ENCODE data around the gene SNTB2. TPM values are rescaled to one million over a fixed set of nuclear protein-coding genes. Genes with fewer than 3 reads are reported as not detected.
"Not testable (repeated sequence)": the region's sequence is repeated elsewhere in the genome, so short reads cannot be mapped to it uniquely, and the experiment has no call there.

The SNTB2 gene
- polyA plus RNA-seq (ENCODE audit: insufficient read length in 3 of 3), result 10 to 100 TPM; 11.5 to 13.2 (median 12.9) TPM
- long read RNA-seq, donor 1, full-length matches to known transcripts, result 1 of 1 reads
- long read RNA-seq, donor 1, partial matches to known transcripts, result 0 of 1 reads
- long read RNA-seq, donor 1, other reads (novel, unspliced or antisense), result 0 of 1 reads
- long read RNA-seq, donor 2, full-length matches to known transcripts, result 3 of 3 reads
- long read RNA-seq, donor 2, partial matches to known transcripts, result 0 of 3 reads
- long read RNA-seq, donor 2, other reads (novel, unspliced or antisense), result 0 of 3 reads
- long read RNA-seq, donor 3, full-length matches to known transcripts, result 2 of 2 reads
- long read RNA-seq, donor 3, partial matches to known transcripts, result 0 of 2 reads
- long read RNA-seq, donor 3, other reads (novel, unspliced or antisense), result 0 of 2 reads
- long read RNA-seq, donor 4, full-length matches to known transcripts, result 2 of 2 reads
- long read RNA-seq, donor 4, partial matches to known transcripts, result 0 of 2 reads
- long read RNA-seq, donor 4, other reads (novel, unspliced or antisense), result 0 of 2 reads
- long read RNA-seq, donor 5, result 0 reads
- long read RNA-seq, donor 6, full-length matches to known transcripts, result 2 of 2 reads
- long read RNA-seq, donor 6, partial matches to known transcripts, result 0 of 2 reads
- long read RNA-seq, donor 6, other reads (novel, unspliced or antisense), result 0 of 2 reads
- long read RNA-seq, donor 7, full-length matches to known transcripts, result 1 of 1 reads
- long read RNA-seq, donor 7, partial matches to known transcripts, result 0 of 1 reads
- long read RNA-seq, donor 7, other reads (novel, unspliced or antisense), result 0 of 1 reads
- long read RNA-seq, donor 8, result 0 reads
- long read RNA-seq, donor 9, full-length matches to known transcripts, result 2 of 2 reads
- long read RNA-seq, donor 9, partial matches to known transcripts, result 0 of 2 reads
- long read RNA-seq, donor 9, other reads (novel, unspliced or antisense), result 0 of 2 reads
- long read RNA-seq, donor 10, full-length matches to known transcripts, result 4 of 4 reads
- long read RNA-seq, donor 10, partial matches to known transcripts, result 0 of 4 reads
- long read RNA-seq, donor 10, other reads (novel, unspliced or antisense), result 0 of 4 reads
- long read RNA-seq, donor 11, full-length matches to known transcripts, result 2 of 2 reads
- long read RNA-seq, donor 11, partial matches to known transcripts, result 0 of 2 reads
- long read RNA-seq, donor 11, other reads (novel, unspliced or antisense), result 0 of 2 reads
- long read RNA-seq, donor 12, result 0 reads
- long read RNA-seq, donor 13, result 0 reads
- long read RNA-seq, donor 14, full-length matches to known transcripts, result 1 of 1 reads
- long read RNA-seq, donor 14, partial matches to known transcripts, result 0 of 1 reads
- long read RNA-seq, donor 14, other reads (novel, unspliced or antisense), result 0 of 1 reads
- long read RNA-seq, donor 15, result 0 reads
- long read RNA-seq, donor 16, full-length matches to known transcripts, result 5 of 5 reads
- long read RNA-seq, donor 16, partial matches to known transcripts, result 0 of 5 reads
- long read RNA-seq, donor 16, other reads (novel, unspliced or antisense), result 0 of 5 reads

DNA sequence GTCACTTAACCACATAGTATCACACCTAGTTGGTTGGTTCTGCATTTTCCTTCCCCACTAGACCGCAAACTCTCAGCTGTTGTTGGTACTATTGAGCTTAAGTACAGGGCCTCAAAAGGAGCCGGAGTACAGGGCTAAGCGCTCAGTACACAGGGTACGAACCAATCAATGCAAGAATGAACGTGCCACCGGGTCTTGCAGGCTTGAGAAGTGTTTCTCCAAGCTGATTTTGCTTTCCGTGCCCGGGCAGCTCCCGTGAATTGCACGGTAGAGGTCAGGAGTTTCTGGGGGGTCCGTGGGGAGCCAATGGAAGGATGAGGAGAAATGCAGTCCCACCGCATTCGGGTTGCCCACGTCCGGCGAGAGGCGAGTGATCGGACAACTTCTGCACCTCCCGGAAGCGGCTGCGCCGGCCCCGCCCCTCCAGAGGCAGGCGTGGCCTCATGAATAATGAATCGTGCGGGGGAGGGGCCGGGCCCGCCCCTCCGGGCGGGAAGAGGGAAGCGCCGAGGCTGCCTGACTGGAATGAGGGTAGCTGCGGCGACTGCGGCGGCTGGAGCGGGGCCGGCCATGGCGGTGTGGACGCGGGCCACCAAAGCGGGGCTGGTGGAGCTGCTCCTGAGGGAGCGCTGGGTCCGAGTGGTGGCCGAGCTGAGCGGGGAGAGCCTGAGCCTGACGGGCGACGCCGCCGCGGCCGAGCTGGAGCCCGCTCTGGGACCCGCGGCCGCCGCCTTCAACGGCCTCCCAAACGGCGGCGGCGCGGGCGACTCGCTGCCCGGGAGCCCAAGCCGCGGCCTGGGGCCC, at the start of gene SNTB2:
SNTB2 (plus strand) TSS at position 523 of the 804 bp plus-strand sequence; CDS start at position 526, 3 bp downstream.
- DNase-seq (ENCODE audit: extremely low read depth in 1 of 11, low read depth in 9 of 11, low spot score in 4 of 11), result peak; percentile 77 to 93 (median 87)

DNA sequence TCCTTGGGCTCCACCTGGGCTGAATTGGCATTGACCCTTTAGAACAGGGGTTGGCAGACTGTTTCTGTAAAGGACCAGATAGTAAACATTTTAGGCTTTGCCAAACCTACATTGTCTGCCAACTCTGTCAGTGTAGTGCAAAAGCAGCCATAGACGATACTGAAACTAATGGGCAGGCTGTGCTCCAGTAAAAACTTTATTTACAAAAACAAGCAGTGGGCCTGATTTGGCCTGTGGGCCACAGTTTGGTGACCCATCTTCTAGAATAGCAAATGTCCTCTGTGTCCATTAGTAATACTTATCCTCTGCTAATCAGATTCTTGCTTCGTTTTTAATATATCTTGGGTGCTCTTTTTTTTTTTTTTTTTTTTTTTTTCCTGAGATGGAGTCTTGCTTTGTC, 48.4 kb upstream of the SNTB2 start:
- DNase-seq (ENCODE audit: extremely low read depth in 1 of 11, low read depth in 9 of 11, low spot score in 4 of 11), result no peak

DNA sequence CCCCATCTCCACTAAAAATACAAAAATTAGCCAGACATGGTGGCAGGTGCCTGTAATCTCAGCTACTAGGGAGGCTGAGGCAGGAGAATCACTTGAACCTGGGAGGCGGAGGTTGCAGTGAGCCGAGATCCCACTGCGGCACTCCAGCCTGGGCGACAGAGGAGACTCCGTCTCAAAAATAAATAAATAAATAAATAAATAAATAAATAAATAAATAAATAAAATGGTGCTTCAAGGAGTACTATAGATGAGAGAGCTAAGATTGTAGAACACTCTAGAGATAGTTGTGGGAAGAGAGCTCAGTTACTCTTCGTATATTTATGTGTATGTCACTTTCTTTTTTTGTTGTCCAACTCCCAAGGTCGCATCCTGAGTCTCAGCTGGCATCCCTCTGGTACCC, 47.5 kb upstream of the SNTB2 start:
- DNase-seq (ENCODE audit: extremely low read depth in 1 of 11, low read depth in 9 of 11, low spot score in 4 of 11), result not testable (repeated sequence)

DNA sequence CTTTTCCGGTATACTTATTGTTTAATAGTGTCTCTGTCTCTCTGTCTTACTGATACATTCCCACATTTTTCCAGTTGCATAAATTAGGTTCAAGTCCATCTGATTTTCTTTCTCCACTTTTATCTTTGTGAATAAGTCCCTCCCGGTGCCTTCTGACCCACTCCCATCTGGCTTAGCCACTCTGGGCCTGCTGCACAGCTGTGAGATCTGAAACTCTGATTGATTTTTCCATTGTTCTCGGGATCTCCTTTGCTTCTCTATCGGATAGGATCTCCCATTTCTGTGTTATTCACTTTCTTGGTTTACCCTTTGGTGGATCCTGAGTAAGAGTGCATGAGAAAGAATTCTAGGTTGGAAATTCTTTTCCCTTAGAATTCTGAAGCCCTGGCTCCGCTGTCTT, 46.0 kb upstream of the SNTB2 start:
- DNase-seq (ENCODE audit: extremely low read depth in 1 of 11, low read depth in 9 of 11, low spot score in 4 of 11), result no peak

DNA sequence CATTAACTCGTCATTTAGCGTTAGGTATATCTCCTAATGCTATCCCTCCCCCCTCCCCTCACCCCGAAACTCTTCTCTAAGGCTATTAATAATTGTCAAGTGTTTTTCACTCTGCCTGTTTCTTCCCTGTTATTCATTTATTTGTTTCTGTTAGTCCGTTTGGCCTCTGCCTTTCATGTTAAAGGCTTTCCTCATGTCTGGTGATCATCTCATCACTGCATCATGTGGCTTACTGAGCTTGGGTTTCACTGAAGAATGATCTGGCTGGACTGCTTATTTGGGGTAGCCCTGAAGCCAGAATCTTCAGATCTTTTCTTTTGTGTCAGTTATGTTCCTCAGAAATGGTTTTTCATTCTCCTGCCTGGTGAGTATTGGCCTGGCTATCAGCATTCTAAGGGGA, 45.0 kb upstream of the SNTB2 start:
- DNase-seq (ENCODE audit: extremely low read depth in 1 of 11, low read depth in 9 of 11, low spot score in 4 of 11), result no peak

DNA sequence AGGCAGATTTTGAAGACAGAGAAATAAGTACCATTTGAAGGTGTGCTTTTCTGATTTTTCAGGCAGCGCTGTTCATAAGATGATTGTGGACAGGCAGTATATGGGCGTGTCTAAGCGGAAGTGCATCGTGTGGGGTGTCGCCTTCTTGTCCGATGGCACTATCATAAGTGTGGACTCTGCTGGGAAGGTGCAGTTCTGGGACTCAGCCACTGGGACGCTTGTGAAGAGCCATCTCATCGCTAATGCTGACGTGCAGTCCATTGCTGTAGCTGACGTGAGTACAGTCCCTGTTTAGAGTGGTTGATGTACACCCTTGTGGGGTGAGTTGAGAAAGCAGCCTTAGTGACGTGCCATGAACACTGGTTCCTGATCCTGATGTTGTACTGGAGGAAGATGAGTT, 43.8 kb upstream of the SNTB2 start:
- no peak for DNase-seq (ENCODE audit: extremely low read depth in 1 of 11, low read depth in 9 of 11, low spot score in 4 of 11)

DNA sequence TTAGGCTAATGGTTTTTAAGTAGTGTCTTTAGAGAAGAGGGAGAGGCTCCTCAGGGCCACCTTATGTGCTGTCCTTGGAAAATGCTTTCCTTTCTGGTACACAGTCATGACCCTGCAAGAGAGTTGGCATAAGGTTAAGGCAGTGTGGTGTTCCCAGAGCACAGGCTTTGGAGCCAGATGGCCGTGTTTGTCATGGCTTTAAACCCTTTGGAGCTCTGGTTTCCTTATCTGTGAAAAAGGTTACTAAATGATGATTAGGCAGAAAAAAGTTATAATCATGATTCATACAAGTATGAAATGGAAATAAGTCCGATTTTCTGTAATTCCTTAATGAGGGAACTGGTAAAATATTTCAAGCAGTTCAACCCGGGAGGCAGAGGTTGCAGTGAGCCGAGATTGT, 41.3 kb upstream of the SNTB2 start:
- no peak for DNase-seq (ENCODE audit: extremely low read depth in 1 of 11, low read depth in 9 of 11, low spot score in 4 of 11)

DNA sequence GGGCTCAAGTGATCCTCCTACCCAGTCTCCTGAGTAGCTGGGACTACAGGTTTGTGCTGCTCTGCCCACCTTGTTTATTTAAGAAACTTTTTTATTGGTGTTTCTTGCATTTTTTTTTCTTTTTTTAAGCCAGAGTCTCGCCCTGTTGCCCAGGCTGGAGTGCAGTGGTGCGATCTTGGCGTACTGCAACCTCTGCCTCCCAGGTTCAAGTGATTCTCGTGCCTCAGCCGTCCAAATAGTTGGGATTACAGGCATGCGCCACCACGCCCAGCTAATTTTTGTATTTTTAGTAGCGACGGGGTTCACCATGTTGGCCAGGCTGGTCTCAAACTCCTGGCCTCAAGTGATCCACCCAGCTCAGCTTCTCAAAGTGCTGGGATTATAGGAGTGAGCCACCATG, 37.3 kb upstream of the SNTB2 start:
- DNase-seq (ENCODE audit: extremely low read depth in 1 of 11, low read depth in 9 of 11, low spot score in 4 of 11), result not testable (repeated sequence)

DNA sequence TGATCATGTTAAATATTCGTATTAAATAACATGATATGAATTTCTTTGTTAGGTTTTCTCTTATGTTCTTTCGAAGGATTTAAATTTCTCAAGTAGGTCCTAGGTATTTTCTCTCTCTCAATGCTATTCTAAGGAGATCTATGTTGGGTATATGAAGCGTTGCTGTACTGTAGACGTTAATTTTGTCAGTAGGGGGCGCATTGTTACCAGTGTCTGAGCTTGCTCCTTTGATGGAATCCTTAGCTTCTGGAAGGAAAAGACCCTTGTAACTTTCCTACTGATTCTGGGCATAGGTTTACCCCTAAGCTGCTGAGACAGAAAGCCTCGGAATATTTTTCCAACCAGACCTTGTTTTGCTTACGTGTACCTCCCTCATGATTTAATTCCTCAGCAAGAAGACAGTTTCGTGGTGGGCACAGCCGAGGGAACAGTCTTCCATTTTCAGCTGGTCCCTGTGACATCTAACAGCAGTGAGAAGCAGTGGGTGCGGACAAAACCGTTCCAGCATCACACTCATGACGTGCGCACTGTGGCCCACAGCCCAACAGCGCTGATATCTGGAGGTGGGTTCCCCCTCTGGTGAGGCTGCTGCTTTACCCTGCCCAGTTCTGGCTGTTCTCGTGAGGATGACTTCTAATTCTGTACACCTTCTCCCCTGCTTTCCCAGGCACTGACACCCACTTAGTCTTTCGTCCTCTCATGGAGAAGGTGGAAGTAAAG, 36.7 kb upstream of the SNTB2 start:
- DNase-seq (ENCODE audit: extremely low read depth in 1 of 11, low read depth in 9 of 11, low spot score in 4 of 11), result peak; percentile 65 to 85 (median 72)

DNA sequence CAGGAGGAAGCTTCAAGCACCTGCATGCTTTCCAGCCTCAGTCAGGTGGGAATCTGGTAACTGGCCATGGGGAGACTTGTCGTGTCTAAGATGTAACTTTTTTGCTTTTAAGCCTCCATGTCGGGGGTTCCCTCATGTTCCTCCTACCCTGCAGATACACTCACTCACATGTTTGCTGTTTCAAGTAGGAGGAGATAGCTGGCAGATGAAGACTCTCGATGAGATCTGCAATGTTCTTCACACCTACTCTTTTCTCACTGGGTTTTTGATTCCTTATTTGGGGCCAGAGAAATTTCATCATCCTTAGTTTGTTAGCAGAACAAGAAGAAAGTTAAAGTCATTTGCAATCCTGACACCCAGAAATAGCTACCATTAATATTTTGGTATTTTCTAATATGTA, 29.8 kb upstream of the SNTB2 start:
- DNase-seq (ENCODE audit: extremely low read depth in 1 of 11, low read depth in 9 of 11, low spot score in 4 of 11), result no peak

DNA sequence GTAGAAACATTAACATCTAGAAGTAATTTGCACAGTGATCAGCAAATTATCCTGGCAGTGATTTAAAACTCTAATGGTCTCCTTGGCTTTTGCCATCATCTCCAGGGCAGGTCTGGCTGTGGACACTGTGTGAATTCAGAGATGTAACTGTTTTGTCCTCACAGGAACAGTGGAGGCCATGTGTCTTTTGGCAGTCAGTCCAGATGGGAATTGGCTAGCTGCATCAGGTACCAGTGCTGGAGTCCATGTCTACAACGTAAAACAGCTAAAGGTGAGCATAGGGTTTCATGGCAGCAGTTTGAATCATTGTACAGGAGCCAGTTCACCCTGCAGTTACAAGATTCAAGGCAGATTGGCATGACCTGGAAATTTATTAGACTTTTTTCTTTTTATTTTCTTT, 26.8 kb upstream of the SNTB2 start:
- no peak for DNase-seq (ENCODE audit: extremely low read depth in 1 of 11, low read depth in 9 of 11, low spot score in 4 of 11)

DNA sequence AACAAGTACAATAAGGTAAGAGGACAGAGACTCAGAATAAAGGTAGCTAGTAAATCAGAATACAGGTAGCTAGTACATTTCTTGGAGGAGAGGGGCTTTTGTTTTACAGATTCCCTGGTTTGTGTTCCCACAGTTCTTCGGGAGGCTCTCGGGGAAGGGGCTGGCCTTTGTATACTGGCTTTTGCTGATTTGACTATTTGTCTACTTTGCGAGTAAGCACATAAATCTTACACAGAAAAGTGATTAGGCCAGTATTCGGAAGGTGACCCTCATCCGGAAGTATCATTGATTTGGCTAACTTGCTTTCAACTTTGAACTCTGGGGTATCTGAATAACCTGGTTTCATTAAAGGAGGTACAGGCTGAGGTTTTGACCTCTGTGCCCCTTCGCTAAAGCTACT, 21.4 kb upstream of the SNTB2 start:
- DNase-seq (ENCODE audit: extremely low read depth in 1 of 11, low read depth in 9 of 11, low spot score in 4 of 11), result no peak

DNA sequence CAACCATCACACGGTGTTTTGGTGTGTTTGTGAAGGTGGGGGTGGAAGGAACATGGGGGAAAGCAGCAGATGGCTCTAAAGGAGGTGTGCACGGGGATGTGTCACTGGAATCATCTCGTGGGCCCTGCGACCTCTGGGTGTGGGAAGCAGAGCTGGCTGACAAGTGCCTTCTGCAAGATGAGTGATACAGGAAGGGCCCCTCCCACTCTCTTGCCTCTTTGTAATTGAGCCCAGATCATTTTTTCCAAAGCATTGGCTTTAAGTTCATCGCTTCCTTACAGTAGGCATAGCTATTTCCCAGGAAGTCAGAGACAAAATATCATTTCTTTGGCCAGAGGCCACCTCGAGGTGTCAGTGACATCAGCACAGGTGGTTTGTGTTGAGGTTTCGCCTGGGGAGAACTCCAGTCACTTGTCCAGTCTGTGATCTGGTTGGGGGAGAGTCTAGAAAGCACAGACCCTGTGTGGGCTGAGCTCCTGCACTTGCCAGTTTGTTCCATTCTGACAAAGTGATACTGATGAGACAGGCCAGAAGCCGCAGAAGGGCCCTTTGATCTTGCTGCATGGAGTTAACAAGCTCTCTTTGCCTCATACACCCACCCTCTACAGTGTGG, 20.6 kb upstream of the SNTB2 start:
- DNase-seq (ENCODE audit: extremely low read depth in 1 of 11, low read depth in 9 of 11, low spot score in 4 of 11), result no peak

DNA sequence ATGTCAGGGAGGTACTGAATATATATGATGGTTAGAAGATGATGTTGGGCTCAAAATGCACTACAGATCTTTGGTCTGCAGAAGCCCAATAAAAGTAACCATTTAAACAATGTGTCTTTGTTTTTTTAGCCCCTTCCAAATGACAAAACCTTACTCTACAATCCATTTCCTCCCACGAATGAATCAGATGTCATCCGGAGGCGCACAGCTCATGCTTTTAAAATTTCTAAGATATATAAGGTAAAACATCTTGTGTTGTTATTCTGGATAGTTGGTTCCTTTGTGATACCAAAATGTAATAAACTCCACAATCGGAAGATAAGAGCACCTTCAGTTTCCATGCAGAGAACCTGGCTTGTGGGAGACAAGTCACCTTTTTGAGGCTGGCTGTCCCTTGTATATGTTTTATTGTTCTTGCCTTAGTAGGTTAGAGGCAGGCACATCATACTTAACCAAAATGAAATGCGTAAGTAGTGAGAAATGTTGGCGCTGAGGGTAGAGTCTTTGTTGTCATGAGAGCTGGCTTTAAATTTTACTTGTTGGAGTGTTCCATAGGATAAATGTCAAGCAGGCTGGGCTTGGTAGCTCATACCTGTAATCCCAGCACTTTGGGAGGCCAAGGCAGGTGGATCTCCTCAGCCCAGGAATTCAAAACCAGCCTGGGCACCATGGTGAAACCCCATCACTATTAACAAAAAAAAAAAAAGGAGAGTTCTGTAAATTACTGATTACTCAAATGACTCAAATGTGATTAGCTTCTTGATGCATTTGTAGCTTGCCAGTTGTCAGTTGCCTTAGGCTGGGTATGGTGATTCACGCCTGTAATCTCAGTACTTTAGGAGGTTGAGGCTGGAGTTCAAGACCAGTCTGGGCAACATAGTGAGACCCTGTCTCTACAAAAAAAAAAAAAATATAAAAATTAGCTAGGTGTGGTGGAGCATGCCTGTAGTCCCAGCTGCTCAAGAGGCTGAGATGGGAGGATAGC, 19.7 kb upstream of the SNTB2 start:
- DNase-seq (ENCODE audit: extremely low read depth in 1 of 11, low read depth in 9 of 11, low spot score in 4 of 11), result no peak

DNA sequence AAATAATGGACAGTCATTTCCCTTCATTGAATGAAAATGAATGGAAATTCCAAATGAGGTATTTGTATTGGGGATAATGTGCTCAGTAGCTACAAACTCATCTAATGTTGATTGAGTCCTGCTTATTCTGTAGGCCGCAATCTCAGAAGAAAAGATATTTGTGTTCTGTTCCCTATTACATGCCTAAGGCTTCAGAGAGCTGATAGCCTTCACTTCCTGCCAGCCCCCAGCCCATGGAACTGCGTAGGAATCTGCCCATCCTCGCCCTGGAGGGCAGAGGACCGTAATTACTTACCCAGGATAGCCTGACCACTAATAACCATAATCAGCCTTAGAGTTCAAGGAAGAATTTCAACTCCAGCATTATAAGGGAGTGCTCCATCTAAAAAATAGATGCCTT, 17.9 kb upstream of the SNTB2 start:
- DNase-seq (ENCODE audit: extremely low read depth in 1 of 11, low read depth in 9 of 11, low spot score in 4 of 11), result no peak
